ENCODE results near the gene SLC25A21.

Gene SLC25A21

GRCh38 chr14:36857136-36857535, 315.3 kb downstream of the SLC25A21 start:
- DNase-seq: no peak

GRCh38 chr14:36856095-36856878, 316.1 kb downstream of the SLC25A21 start:
- DNase-seq: no peak

- DNase-seq: no peak
Measured at GRCh38 chr14:36855396-36855795, 317.0 kb downstream of the SLC25A21 start.

GRCh38 chr14:36852981-36853691, 319.3 kb downstream of the SLC25A21 start:
- DNase-seq: no peak

GRCh38 chr14:36848213-36848612, 324.2 kb downstream of the SLC25A21 start:
- no peak for DNase-seq

- no peak for DNase-seq
Measured at GRCh38 chr14:36847366-36847765, 325.0 kb downstream of the SLC25A21 start.

- DNase-seq: no peak
Measured at GRCh38 chr14:36845356-36846012, 326.9 kb downstream of the SLC25A21 start.

- no peak for DNase-seq
Measured at GRCh38 chr14:36844443-36845195, 327.8 kb downstream of the SLC25A21 start.

- no peak for DNase-seq
Measured at GRCh38 chr14:36843410-36843809, 329.0 kb downstream of the SLC25A21 start.

GRCh38 chr14:36835128-36835527, 337.3 kb downstream of the SLC25A21 start:
- no peak for DNase-seq

GRCh38 chr14:36834293-36834692, 338.1 kb downstream of the SLC25A21 start:
- DNase-seq: no peak

GRCh38 chr14:36829547-36829946, 342.9 kb downstream of the SLC25A21 start:
- no peak for DNase-seq

- no peak for DNase-seq
Measured at GRCh38 chr14:36827861-36828260, 344.5 kb downstream of the SLC25A21 start.

- no peak for DNase-seq
Measured at GRCh38 chr14:36826614-36827013, 345.8 kb downstream of the SLC25A21 start.

- no peak for DNase-seq
Measured at GRCh38 chr14:36824854-36825253, 347.6 kb downstream of the SLC25A21 start.

GRCh38 chr14:36823651-36824050, 348.8 kb downstream of the SLC25A21 start:
- no peak for DNase-seq

GRCh38 chr14:36822685-36823084, 349.7 kb downstream of the SLC25A21 start:
- DNase-seq: no peak

GRCh38 chr14:36820901-36821300, 351.5 kb downstream of the SLC25A21 start:
- no peak for DNase-seq

GRCh38 chr14:36820111-36820709, 352.2 kb downstream of the SLC25A21 start:
- DNase-seq: no peak

GRCh38 chr14:36818794-36819384, 353.5 kb downstream of the SLC25A21 start:
- no peak for DNase-seq

- no peak for DNase-seq
Measured at GRCh38 chr14:36818246-36818645, 354.2 kb downstream of the SLC25A21 start.
